ENCODE measurements around the gene PLPPR3.
A peak's percentile ranks its signal among the peaks of the same experiment; 100 is the strongest.

Gene PLPPR3

GRCh38 chr19:812747-813218 is 9.0 kb downstream of the PLPPR3 start:
- TF ChIP-seq SIN3A (IDR thresholded peaks at IDR 0.05; ENCODE audit: borderline replicate concordance, insufficient read depth, low read length) (no peak), FOXP2 (optimal IDR thresholded peaks at IDR 0.05; ENCODE audit: borderline replicate concordance, extremely low read depth, extremely low read length, insufficient read depth) (no peak), REST (IDR thresholded peaks at IDR 0.05; ENCODE audit: insufficient read depth in 1 of 2, low read depth in 2 of 2, low read length in 2 of 2) (no peak)

DNA sequence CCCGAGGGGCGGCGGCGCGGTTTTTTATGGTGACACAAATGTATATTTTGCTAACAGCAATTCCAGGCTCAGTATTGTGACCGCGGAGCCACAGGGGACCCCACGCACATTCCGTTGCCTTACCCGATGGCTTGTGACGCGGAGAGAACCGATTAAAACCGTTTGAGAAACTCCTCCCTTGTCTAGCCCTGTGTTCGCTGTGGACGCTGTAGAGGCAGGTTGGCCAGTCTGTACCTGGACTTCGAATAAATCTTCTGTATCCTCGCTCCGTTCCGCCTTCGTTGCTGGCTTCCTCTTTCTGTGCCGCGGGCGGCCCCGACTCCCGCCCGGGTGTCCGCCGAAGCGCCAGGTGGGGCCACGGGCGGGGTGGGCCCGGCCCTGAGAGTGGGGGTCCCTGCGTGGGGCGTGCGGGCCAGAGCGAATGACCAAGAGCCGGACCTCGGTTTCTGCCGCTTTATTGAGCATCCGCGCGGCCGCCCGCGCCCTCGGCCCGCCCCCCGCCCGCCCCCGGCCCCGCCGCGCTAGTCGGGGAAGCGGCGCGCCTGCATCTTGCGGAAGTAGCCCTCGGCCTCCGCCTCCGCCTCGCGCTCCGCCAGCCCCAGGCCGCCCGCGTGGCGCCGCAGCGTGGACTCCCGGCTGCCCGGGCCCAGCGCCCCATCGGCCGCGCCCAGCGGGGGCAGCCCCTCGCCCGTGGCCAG is 9.6 kb downstream of the PLPPR3 start:
- TF ChIP-seq POLR2AphosphoS5 (IDR thresholded peaks at IDR 0.05; ENCODE audit: low read depth, low read length) (peak; percentile 15; the same call in 1 of the 2 replicates), TAF1 (IDR thresholded peaks at IDR 0.05; ENCODE audit: borderline replicate concordance, insufficient read depth, low read length) (no peak)

GRCh38 chr19:811506-812048 is 10.2 kb downstream of the PLPPR3 start:
- TF ChIP-seq REST (IDR thresholded peaks at IDR 0.05; ENCODE audit: insufficient read depth in 1 of 2, low read depth in 2 of 2, low read length in 2 of 2) (no peak), POLR2AphosphoS5 (IDR thresholded peaks at IDR 0.05; ENCODE audit: low read depth, low read length) (no peak), TAF1 (IDR thresholded peaks at IDR 0.05; ENCODE audit: borderline replicate concordance, insufficient read depth, low read length) (no peak), SIN3A (IDR thresholded peaks at IDR 0.05; ENCODE audit: borderline replicate concordance, insufficient read depth, low read length) (no peak), FOXP2 (optimal IDR thresholded peaks at IDR 0.05; ENCODE audit: borderline replicate concordance, extremely low read depth, extremely low read length, insufficient read depth) (no peak)

- TF ChIP-seq TAF1 (IDR thresholded peaks at IDR 0.05; ENCODE audit: borderline replicate concordance, insufficient read depth, low read length) = no peak
These were observed 10.8 kb downstream of the PLPPR3 start for GRCh38 chr19:810883-811489.

GRCh38 chr19:810077-810855 is 11.5 kb downstream of the PLPPR3 start:
- TF ChIP-seq FOXP2 (optimal IDR thresholded peaks at IDR 0.05; ENCODE audit: borderline replicate concordance, extremely low read depth, extremely low read length, insufficient read depth) = no peak
- no peak for TF ChIP-seq POLR2AphosphoS5 (IDR thresholded peaks at IDR 0.05; ENCODE audit: low read depth, low read length)
- no peak for TF ChIP-seq TAF1 (IDR thresholded peaks at IDR 0.05; ENCODE audit: borderline replicate concordance, insufficient read depth, low read length)
- TF ChIP-seq SIN3A (IDR thresholded peaks at IDR 0.05; ENCODE audit: borderline replicate concordance, insufficient read depth, low read length) = no peak

DNA sequence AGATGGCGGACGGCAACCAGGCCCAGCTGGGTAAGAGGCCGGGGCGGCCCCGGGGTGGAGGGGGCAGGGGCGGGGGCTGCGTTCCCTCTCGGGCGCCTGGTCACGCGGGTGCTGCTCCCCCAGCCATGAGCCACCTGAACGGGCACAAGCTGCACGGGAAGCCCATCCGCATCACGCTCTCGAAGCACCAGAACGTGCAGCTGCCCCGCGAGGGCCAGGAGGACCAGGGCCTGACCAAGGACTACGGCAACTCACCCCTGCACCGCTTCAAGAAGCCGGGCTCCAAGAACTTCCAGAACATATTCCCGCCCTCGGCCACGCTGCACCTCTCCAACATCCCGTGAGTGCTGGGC is 13.4 kb downstream of the PLPPR3 start:
- no peak for TF ChIP-seq FOXP2 (optimal IDR thresholded peaks at IDR 0.05; ENCODE audit: borderline replicate concordance, extremely low read depth, extremely low read length, insufficient read depth)

DNA sequence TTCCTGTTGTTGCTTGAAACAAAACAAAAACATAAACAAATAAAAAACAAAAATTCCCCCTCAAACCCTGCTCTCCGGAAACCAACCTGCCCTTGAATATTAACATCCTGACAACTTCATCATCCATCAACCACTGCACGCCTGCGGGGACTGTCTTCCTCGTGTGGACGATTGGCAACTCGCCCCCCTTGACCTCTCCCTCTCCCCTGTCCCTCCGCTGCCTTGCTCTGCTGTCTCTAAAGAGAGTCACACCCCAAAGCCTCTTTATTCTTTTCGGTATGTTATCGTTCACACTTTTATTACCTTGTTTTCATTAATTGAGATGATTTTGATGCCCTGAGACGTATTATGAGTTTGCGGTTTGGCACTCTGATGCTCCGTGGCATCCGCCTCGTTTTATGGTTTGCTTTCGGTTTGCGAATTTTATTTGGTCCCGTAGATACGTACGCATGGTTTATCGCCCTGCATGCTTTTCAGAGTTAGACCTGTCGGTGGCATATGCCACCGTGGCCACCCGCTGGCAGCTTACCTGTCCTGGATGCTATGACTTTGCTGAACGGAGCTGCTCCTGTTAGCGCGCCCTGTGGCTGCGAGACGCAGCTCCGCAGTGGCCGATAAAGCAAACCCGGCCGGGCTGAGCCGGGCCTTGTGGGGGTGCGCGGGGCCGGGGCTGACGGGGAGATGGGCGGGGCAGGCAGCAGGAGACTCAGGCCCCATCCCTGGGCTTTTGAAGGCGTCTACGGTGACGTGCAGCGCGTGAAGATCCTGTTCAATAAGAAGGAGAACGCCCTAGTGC is 13.9 kb downstream of the PLPPR3 start:
- TF ChIP-seq TAF1 (IDR thresholded peaks at IDR 0.05; ENCODE audit: borderline replicate concordance, insufficient read depth, low read length) (no peak), FOXP2 (optimal IDR thresholded peaks at IDR 0.05; ENCODE audit: borderline replicate concordance, extremely low read depth, extremely low read length, insufficient read depth) (no peak), SIN3A (IDR thresholded peaks at IDR 0.05; ENCODE audit: borderline replicate concordance, insufficient read depth, low read length) (no peak), POLR2AphosphoS5 (IDR thresholded peaks at IDR 0.05; ENCODE audit: low read depth, low read length) (no peak), REST (IDR thresholded peaks at IDR 0.05; ENCODE audit: insufficient read depth in 1 of 2, low read depth in 2 of 2, low read length in 2 of 2) (no peak)

Measured in PFSK-1 (cell line).